GOT3 (cell line): Measurements from ENCODE around the gene SAP30BP.

ENCODE experiments used
- DNase-seq: peaks from one replicate; lab custom pipeline; 2025; ENCODE audit warnings: mixed read lengths; lab: John Stamatoyannopoulos, UW

The SAP30BP gene

GRCh38 chr17:75649687-75650086, 17.5 kb upstream of the SAP30BP start:
- DNase-seq, result no peak

DNA sequence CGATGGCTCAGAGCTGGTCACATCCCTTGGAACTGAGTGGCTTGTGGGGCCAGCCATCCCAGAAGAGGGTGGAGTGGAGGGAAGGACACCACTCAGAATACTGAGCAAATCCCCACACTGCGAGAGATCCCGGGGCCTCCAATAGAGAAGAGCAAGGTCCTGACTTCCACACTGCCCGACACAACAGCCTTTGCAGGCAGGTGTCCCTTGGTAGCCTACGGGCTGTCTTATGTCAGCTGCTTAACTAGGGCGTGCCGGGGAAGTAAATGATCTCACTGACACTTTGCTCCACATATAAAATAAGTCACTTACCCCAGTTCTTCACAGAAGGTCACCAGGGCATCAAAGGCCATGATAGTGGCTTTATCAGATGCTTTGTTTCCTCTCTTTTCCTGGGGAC, 16.3 kb upstream of the SAP30BP start:
- DNase-seq, result no peak

- no peak for DNase-seq
These were observed 14.8 kb upstream of the SAP30BP start for GRCh38 chr17:75652341-75652740.

DNA sequence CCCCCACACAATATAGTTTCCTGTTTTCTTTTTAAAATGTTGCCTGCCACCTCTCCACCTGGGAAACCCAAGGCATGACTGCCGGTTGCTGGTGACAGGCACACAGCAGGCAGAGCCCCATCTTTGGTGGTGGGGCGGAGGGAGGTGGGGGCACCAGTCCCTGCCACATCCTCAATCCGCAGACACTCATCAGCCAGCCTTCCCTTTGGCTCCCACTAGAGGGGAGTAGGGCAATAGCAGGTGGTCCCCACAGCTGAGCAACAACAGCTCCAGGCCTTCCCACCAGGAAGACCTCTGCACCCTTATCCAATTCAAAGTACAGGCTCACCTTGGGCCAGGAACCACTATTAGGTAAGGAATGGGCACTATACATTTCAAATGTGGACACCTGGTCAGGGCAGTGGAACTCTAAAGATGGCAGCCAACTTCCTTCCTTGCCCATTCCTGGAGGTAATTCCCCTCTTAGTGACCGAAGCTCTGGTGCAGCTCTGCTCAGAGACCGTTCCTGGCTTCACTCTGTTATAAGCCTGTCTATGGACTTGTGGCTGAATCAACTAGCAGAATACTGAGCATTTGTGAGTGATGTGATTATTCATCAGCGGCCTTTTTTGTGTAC, 14.1 kb upstream of the SAP30BP start:
- no peak for DNase-seq

DNA sequence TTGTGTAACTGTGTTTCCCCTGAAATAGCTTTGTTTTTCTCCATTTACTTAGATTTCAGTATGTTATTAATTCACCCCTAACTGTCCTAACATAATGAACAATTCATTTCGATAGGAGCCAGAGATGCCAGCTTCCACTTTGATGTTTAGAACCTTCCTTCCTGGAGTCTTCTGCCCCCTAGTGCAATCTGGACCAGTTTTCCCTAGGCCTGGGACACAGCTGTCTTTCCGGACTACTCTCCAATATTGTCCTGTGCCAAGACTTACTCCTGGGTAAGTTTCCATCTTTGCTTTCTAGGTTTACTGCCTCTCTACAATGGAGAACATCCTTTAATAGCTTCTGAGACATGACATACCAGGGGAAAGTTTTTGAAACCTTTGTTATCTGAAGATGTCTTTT, 13.0 kb upstream of the SAP30BP start:
- no peak for DNase-seq

GRCh38 chr17:75658237-75658636, 8.9 kb upstream of the SAP30BP start:
- no peak for DNase-seq

DNA sequence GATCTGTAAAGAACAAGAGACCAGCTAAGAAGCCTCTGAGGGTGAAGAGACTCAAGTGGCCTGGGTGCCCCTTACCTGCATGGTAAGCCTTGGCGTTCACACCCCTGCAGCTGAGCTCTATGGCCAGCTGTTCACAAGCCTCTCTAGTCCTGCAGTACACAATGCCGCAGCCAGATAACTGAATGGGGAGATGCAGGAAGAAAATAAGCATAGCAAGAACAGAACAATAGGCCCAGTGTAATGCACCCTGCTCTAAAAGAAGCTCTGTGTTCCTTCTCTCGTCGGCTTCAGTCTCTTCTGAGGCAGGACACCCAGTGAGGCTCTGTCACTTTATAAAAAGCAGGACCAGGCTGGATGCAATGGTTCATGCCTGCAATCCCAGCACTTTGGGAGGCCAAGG, 5.6 kb upstream of the SAP30BP start:
- DNase-seq, result no peak

DNA sequence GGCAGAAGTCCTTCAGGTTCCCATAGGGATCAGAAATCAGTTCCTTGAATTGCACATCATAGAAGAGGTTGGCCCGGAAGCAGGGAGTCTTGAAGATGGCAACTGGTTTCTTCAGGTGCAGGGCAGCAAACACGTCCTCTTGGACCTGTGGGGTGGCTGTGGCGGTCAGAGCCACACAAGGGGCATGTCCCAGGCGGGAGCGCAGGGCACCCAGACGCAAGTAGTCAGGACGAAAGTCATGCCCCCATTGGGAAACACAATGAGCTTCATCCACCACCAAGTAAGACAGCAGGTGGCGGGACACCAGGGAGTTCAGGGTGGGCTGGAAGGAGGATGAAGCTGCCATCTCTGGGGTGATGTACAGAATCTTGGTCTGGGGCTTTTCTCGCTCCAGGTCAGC, 4.6 kb upstream of the SAP30BP start:
- DNase-seq, result no peak

GRCh38 chr17:75664099-75664549, 3.0 kb upstream of the SAP30BP start:
- DNase-seq, result no peak

- no peak for DNase-seq
These were observed 1.2 kb upstream of the SAP30BP start for GRCh38 chr17:75665981-75666380.

GRCh38 chr17:75667825-75668224, 687 bp downstream of the SAP30BP start:
- DNase-seq, result no peak

- DNase-seq, result no peak
These were observed 1.4 kb downstream of the SAP30BP start for GRCh38 chr17:75668489-75668888.

DNA sequence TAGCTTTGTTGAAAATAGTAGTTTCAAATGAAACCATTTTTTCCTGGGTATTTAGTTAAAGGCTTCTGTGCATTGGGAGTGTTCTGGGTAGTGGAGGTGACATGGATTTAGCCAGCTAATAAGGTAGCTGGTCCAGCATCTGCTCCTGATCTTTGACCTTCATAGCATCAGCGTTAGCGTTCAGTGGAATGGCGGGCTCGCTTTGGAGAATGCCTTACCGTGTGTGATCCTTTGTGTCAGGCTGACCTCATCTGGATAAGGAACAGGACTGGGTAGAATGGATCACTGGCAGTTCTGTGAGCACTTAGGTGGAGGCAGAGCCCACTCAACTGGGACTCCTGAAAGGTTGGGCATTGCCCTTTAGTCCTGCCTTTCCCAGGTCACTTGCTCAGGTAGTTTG, 3.7 kb downstream of the SAP30BP start:
- DNase-seq, result no peak

GRCh38 chr17:75672011-75672410, 4.9 kb downstream of the SAP30BP start:
- DNase-seq, result no peak

DNA sequence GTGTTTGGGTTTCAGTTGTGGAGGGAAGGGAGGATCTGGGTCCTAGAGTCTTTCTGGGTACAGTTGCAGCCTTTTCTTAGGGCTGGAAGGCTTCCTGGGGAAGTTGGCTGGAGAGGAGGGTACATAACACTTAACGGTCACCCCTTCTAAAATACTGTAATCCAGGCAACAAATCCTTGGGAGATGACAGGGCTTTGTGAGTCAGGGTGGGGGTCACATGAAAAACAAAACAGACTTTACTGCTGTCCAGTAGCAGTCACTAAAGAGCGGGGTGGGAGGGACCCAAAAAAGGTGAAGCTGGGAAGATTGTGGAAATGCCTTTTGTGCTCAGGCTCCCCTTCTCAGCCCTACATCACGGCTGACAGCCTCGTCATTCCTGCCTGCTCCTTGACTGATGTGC, 6.3 kb downstream of the SAP30BP start:
- DNase-seq, result no peak

DNA sequence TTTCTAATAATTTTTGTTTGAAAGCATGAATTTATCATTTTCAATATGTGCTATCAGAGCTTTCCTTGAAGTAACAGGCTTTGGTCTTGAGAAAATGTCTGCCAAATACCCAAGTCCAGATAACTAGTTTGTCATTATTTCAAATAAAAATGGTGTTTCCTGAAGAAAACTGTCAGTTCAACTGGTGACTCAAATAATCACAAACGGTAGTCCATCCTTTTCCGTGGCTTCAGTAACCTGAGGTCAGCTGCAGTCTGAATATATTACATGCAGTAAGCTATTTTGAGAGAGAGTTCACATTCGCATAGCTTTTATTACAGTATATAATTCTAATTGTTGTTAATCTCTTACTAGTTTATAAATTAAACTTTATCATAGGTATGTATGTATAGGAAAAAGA, 9.3 kb downstream of the SAP30BP start:
- no peak for DNase-seq

GRCh38 chr17:75679706-75680211, 12.6 kb downstream of the SAP30BP start:
- no peak for DNase-seq

- no peak for DNase-seq
These were observed 13.3 kb downstream of the SAP30BP start for GRCh38 chr17:75680431-75680830.

- DNase-seq, result no peak
These were observed 14.2 kb downstream of the SAP30BP start for GRCh38 chr17:75681289-75681688.

DNA sequence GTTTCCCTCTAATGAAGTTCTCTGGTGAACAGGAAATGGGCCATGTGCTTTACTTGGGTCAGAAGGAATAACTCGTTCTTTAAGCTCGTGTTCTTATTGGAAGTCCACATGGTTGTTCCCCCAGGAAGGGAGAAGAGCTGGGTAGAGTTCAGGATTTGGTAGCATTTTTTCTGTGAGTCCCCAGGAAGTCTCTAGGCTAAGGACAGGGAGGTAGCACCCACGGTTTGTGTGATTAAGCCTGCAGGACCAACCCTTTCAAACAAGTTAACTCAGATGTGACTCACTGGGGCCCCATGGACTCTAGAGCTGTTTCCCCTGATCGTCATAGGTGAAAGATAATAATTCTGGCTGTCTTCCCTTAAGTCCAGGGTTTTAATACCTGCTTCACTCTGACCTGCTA, 16.4 kb downstream of the SAP30BP start:
- no peak for DNase-seq

DNA sequence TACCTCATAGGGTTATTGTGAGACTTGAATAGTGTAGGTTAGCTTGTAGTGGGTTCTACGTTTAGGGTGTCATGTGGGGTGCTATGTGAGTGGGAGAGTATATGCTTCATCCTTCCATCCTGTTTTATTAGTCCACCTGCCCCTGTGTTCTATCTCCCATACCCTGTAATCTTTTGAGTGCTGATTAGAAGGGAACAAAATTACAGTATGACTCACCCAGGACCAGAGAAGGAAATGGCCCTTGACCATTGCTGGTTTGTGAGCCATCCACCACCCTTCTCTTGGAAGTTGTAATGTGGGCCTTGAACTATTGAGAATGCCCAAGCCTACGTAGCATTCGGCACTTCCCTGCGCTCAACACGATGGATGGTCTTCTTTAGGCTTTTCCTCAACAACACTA, 17.1 kb downstream of the SAP30BP start:
- no peak for DNase-seq

GRCh38 chr17:75684924-75685323, 17.8 kb downstream of the SAP30BP start:
- DNase-seq, result no peak

DNA sequence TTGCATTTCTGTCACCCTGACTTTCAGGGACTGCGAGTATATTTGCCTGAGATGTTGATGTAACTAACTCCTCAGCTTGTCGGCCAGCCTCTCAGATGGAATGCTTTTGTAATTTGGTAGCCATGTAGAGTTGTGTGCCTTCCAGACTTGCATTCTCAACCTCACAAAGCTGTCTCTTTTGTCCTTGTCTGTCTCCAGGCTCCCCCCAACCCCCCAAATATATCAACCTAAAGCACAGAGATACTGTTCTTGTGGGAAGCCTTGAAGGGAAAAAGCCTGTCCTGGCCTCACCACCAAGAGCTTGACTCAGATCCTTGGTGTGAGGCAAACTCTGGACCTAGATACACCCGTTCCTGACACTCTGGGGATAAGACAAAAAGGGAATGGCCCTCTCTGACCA, 18.4 kb downstream of the SAP30BP start:
- DNase-seq, result no peak

DNA sequence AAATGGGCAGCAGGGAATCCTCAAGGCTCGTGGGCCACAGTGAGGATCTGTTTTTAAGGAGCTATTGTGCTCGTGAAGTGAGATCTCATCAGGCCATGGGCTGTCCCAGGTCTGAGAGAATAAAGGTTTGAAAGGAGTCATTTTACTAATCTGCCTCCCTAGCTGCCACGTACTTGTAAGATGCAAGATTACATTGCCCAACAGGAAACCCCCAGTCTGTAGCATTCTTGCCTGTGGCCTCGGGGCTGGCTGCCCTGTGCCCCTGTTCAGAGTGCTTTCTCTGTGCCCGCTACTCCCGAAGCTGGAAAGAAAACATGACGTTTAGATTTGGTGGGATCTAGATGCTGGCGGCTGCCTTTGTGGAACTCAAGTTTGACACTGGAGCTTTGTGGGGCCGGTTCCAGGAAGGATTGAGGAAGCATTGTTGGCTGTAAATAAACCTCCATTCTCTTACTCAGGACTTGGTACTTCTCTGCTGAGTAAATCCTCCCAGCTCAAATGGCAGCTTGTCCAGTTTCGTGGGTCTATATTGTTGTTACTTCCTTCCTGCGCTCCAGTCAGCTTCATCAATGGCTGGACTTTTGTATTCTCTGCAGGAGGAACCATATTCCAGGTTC, 21.2 kb downstream of the SAP30BP start:
- DNase-seq, result no peak
